ENCODE measurements around the gene TTLL7. TPM values are rescaled to one million over a fixed set of nuclear protein-coding genes. Genes with fewer than 3 reads are reported as not detected.

TTLL7 gene
- total and polyA plus RNA-seq, 9 of the 15 experiments (the other 6 are each of a cell fraction or from before 2014, with no cell fraction given) = 0.63 to 2.6 (median 1.7) TPM

DNA sequence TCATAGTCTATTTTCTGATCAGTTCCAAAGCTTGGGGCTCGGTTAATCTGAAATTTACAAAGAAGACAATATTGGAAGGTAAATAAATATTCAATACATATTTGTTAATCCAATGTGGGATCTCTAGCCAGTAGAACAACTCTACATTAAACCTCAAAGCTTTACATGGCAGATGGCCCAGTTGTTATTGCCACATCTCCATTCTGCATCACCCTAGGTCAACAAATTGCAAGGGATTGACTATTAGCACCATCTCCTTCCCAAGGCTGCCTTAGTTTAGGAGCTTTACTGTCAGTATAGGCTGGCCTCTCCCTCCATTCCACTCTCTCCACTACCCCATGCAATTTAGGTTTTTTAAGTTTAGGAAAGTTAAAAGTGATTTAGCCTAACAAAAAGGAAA is 69.7 kb downstream of the TTLL7 start:
- no peak overlapping the region for H3K9ac ChIP-seq (ENCODE audit: insufficient read depth in 1 of 2, low read depth in 2 of 2, low read length in 2 of 2)
- intact Hi-C loops (cut with micrococcal nuclease) = no loop called here
- H3K79me2 ChIP-seq (ENCODE audit: control insufficient read depth, insufficient read depth, low read length) = no peaks in the 10 kb centered on the region
- H3K9me3 ChIP-seq (replicated peaks; ENCODE audit: control insufficient read depth, insufficient read depth, low read depth, low read length) = no peaks in the 10 kb centered on the region
- ATAC-seq (no peak), FAIRE-seq (no peak), DNase-seq (ENCODE audit: extremely low read depth in 1 of 4, low spot score in 3 of 4) (no peak)
- H3K4me3 ChIP-seq = no peak overlapping the region
- WGBS (ENCODE audit: insufficient coverage, low coverage, missing lambda C conversion rate) = 68% methylated on average over 1 of the region's 1 CpG
- H3K27ac ChIP-seq (ENCODE audit: extremely low read depth, low read depth, low read length) = no peak overlapping the region
- H3K36me3 ChIP-seq (ENCODE audit: control insufficient read depth, insufficient read depth, low read length) = no peaks in the 10 kb centered on the region
- ChIA-PET POLR2A (interaction anchor here (1.0 kb wide), 1 partner anchor 10 kb away, joined by 5 read pairs; no protein-coding TSS in a partner anchor), CTCF (ENCODE audit: low intra/inter-chr PET ratio) (interaction anchor here (4.4 kb wide), 1 partner anchor 193 kb away, joined by 43 read pairs; no protein-coding TSS in a partner anchor)
- no peak overlapping the region for H3K4me2 ChIP-seq (ENCODE audit: insufficient read depth, low read length)
- H3K27me3 ChIP-seq (ENCODE audit: control insufficient read depth in 2 of 2, insufficient read depth in 2 of 2, low read length in 2 of 2) = no peaks in the 10 kb centered on the region
- H3K4me1 ChIP-seq (replicated peaks in 1 of 2; ENCODE audit: control insufficient read depth in 2 of 2, insufficient read depth in 2 of 2, low read length in 2 of 2) = peaks cover 0 to 7% of the 10 kb centered on the region in 2 experiments; a peak in 1 of 5 replicates
- in situ Hi-C loops (cut with MboI) = loop anchor here (10.0 kb wide), 3 partner anchors 196 to 816 kb away; no protein-coding TSS in a partner anchor
- H2AFZ ChIP-seq (ENCODE audit: low read depth, low read length) = no peak overlapping the region
- H4K20me1 ChIP-seq (replicated peaks; ENCODE audit: control insufficient read depth, insufficient read depth, low read length) = no peaks in the 10 kb centered on the region
- H3K9me1 ChIP-seq (ENCODE audit: control insufficient read depth, insufficient read depth, low read length) = no peaks in the 10 kb centered on the region
- TF ChIP-seq CEBPG (CRISPR knock-in tag; IDR thresholded peaks at IDR 0.05) (no peak), CEBPG (tag; conservative IDR thresholded peaks at IDR 0.05 in 1 of 2, IDR thresholded peaks at IDR 0.05 in 1 of 2) (0 out of 4 replicates have a peak, but pooled peaks of 1 of the 2 experiments have one; percentile 14)
- TF ChIP-seq, protein P1, sequence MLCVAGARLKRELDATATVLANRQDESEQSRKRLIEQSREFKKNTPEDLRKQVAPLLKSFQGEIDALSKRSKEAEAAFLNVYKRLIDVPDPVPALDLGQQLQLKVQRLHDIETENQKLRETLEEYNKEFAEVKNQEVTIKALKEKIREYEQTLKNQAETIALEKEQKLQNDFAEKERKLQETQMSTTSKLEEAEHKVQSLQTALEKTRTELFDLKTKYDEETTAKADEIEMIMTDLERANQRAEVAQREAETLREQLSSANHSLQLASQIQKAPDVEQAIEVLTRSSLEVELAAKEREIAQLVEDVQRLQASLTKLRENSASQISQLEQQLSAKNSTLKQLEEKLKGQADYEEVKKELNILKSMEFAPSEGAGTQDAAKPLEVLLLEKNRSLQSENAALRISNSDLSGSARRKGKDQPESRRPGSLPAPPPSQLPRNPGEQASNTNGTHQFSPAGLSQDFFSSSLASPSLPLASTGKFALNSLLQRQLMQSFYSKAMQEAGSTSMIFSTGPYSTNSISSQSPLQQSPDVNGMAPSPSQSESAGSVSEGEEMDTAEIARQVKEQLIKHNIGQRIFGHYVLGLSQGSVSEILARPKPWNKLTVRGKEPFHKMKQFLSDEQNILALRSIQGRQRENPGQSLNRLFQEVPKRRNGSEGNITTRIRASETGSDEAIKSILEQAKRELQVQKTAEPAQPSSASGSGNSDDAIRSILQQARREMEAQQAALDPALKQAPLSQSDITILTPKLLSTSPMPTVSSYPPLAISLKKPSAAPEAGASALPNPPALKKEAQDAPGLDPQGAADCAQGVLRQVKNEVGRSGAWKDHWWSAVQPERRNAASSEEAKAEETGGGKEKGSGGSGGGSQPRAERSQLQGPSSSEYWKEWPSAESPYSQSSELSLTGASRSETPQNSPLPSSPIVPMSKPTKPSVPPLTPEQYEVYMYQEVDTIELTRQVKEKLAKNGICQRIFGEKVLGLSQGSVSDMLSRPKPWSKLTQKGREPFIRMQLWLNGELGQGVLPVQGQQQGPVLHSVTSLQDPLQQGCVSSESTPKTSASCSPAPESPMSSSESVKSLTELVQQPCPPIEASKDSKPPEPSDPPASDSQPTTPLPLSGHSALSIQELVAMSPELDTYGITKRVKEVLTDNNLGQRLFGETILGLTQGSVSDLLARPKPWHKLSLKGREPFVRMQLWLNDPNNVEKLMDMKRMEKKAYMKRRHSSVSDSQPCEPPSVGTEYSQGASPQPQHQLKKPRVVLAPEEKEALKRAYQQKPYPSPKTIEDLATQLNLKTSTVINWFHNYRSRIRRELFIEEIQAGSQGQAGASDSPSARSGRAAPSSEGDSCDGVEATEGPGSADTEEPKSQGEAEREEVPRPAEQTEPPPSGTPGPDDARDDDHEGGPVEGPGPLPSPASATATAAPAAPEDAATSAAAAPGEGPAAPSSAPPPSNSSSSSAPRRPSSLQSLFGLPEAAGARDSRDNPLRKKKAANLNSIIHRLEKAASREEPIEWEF (CRISPR knock-in tag; IDR thresholded peaks at IDR 0.05) = no peak
- no TSS peak for BruUV-seq (replicated peaks)
